ENCODE data around the gene ALK. TPM values are rescaled to one million over a fixed set of nuclear protein-coding genes. Genes with fewer than 3 reads are reported as not detected.
A peak's percentile ranks its signal among the peaks of the same experiment; 100 is the strongest.

The ALK gene
- total and polyA plus RNA-seq, 2 donors (not counting 1 experiment from before 2014, with no cell fraction given), result under 0.01 to 0.02 TPM

GRCh38 chr2:29782087-29782486 lies 139.3 kb downstream of the ALK start:
- Histone ChIP-seq H3K9me3 (ENCODE audit: control insufficient read depth, insufficient read depth, low read depth, low read length) (no peaks in the 10 kb centered on the region), H3K79me2 (ENCODE audit: control insufficient read depth, insufficient read depth, low read length) (no peaks in the 10 kb centered on the region), H3K27me3 (ENCODE audit: control insufficient read depth, insufficient read depth, low read length) (peaks cover 3% of the 10 kb centered on the region), H2AFZ (ENCODE audit: low read length) (no peak overlapping the region), H3K27ac (ENCODE audit: insufficient read depth, low read length) (no peak overlapping the region), H3K4me2 (ENCODE audit: extremely low read depth, insufficient read depth, low read length) (no peak overlapping the region), H3K4me1 (ENCODE audit: control insufficient read depth, extremely low read depth, insufficient read depth, low read length) (no peaks in the 10 kb centered on the region), H3K36me3 (ENCODE audit: control insufficient read depth, insufficient read depth, low read length) (no peaks in the 10 kb centered on the region), H4K20me1 (ENCODE audit: control insufficient read depth, extremely low read depth, insufficient read depth, low read length) (no peaks in the 10 kb centered on the region), H3K9ac (ENCODE audit: insufficient read depth, low read length) (no peak overlapping the region), H3K4me3 (replicated peaks in 1 of 4; ENCODE audit: control extremely low read depth in 1 of 4, insufficient read depth in 1 of 4, low read depth in 3 of 4, low read length in 4 of 4) (no peak overlapping the region)
- DNase-seq (ENCODE audit: low read depth in 2 of 2), result no peak
- TF ChIP-seq EZH2 (IDR thresholded peaks at IDR 0.05; ENCODE audit: low read length, missing control alignments), result no peak
- no peak for TF ChIP-seq CTCF (conservative IDR thresholded peaks at IDR 0.05 in 1 of 2, IDR thresholded peaks at IDR 0.05 in 1 of 2; ENCODE audit: low read depth in 1 of 2, low read length in 2 of 2)

- H3K4me3 ChIP-seq (replicated peaks in 1 of 4; ENCODE audit: control extremely low read depth in 1 of 4, insufficient read depth in 1 of 4, low read depth in 3 of 4, low read length in 4 of 4), result no peak overlapping the region
- no peaks in the 10 kb centered on the region for H3K4me1 ChIP-seq (ENCODE audit: control insufficient read depth, extremely low read depth, insufficient read depth, low read length)
- H3K9ac ChIP-seq (ENCODE audit: insufficient read depth, low read length), result no peak overlapping the region
- no peaks in the 10 kb centered on the region for H3K9me3 ChIP-seq (ENCODE audit: control insufficient read depth, insufficient read depth, low read depth, low read length)
- peak in 1 of 2 donors; percentile 15 for DNase-seq (ENCODE audit: low read depth in 2 of 2)
- H3K27ac ChIP-seq (ENCODE audit: insufficient read depth, low read length), result no peak overlapping the region
- no peaks in the 10 kb centered on the region for H4K20me1 ChIP-seq (ENCODE audit: control insufficient read depth, extremely low read depth, insufficient read depth, low read length)
- peaks cover 3% of the 10 kb centered on the region for H3K27me3 ChIP-seq (ENCODE audit: control insufficient read depth, insufficient read depth, low read length)
- TF ChIP-seq EZH2 (IDR thresholded peaks at IDR 0.05; ENCODE audit: low read length, missing control alignments) (no peak), CTCF (conservative IDR thresholded peaks at IDR 0.05 in 1 of 2, IDR thresholded peaks at IDR 0.05 in 1 of 2; ENCODE audit: low read depth in 1 of 2, low read length in 2 of 2) (no peak)
- no peak overlapping the region for H2AFZ ChIP-seq (ENCODE audit: low read length)
- H3K36me3 ChIP-seq (ENCODE audit: control insufficient read depth, insufficient read depth, low read length), result no peaks in the 10 kb centered on the region
- H3K79me2 ChIP-seq (ENCODE audit: control insufficient read depth, insufficient read depth, low read length), result no peaks in the 10 kb centered on the region
- H3K4me2 ChIP-seq (ENCODE audit: extremely low read depth, insufficient read depth, low read length), result no peak overlapping the region
These were observed 140.5 kb downstream of the ALK start for GRCh38 chr2:29780906-29781305.

- H3K27ac ChIP-seq (ENCODE audit: insufficient read depth, low read length), result no peak overlapping the region
- H3K79me2 ChIP-seq (ENCODE audit: control insufficient read depth, insufficient read depth, low read length), result no peaks in the 10 kb centered on the region
- no peak overlapping the region for H3K4me2 ChIP-seq (ENCODE audit: extremely low read depth, insufficient read depth, low read length)
- H2AFZ ChIP-seq (ENCODE audit: low read length), result no peak overlapping the region
- no peaks in the 10 kb centered on the region for H3K27me3 ChIP-seq (ENCODE audit: control insufficient read depth, insufficient read depth, low read length)
- H3K4me1 ChIP-seq (ENCODE audit: control insufficient read depth, extremely low read depth, insufficient read depth, low read length), result no peaks in the 10 kb centered on the region
- H4K20me1 ChIP-seq (ENCODE audit: control insufficient read depth, extremely low read depth, insufficient read depth, low read length), result no peaks in the 10 kb centered on the region
- no peaks in the 10 kb centered on the region for H3K9me3 ChIP-seq (ENCODE audit: control insufficient read depth, insufficient read depth, low read depth, low read length)
- TF ChIP-seq EZH2 (IDR thresholded peaks at IDR 0.05; ENCODE audit: low read length, missing control alignments) (no peak), CTCF (conservative IDR thresholded peaks at IDR 0.05 in 1 of 2, IDR thresholded peaks at IDR 0.05 in 1 of 2; ENCODE audit: low read depth in 1 of 2, low read length in 2 of 2) (no peak)
- H3K9ac ChIP-seq (ENCODE audit: insufficient read depth, low read length), result no peak overlapping the region
- DNase-seq (ENCODE audit: low read depth in 2 of 2), result peak in 1 of 2 donors; percentile 25
- H3K4me3 ChIP-seq (replicated peaks in 1 of 4; ENCODE audit: control extremely low read depth in 1 of 4, insufficient read depth in 1 of 4, low read depth in 3 of 4, low read length in 4 of 4), result no peak overlapping the region
- H3K36me3 ChIP-seq (ENCODE audit: control insufficient read depth, insufficient read depth, low read length), result no peaks in the 10 kb centered on the region
These were observed 144.2 kb downstream of the ALK start for GRCh38 chr2:29777161-29777560.
